Ascending aorta (tissue), 2 donors: ENCODE data around the gene KANK4. TPM values are rescaled to one million over a fixed set of nuclear protein-coding genes. Genes with fewer than 3 reads are reported as not detected.
"Not testable (repeated sequence)": the region's sequence is repeated elsewhere in the genome, so short reads cannot be mapped to it uniquely, and the experiment has no call there.

Experiments used
- DNase-seq, 2 donors: peaks; one replicate each; pipeline ENCODE4 v3.0.0-alpha.2; 2019; ENCODE audit warnings: low spot score in 2 of 2
- H3K27ac ChIP-seq, 2 donors: fragments of 200-600 bp; sonication (generic); one replicate each; pipeline ENCODE4 v1.5.1; 2016 to 2017; ENCODE audit warnings: mild to moderate bottlenecking in 1 of 2
- H3K27me3 ChIP-seq: fragments of 200-600 bp; sonication (generic); one replicate; pipeline ENCODE4 v1.5.1; 2017
- H3K36me3 ChIP-seq, 2 donors: fragments of 200-600 bp; sonication (generic); one replicate each; pipeline ENCODE4 v1.5.1; 2016
- H3K4me1 ChIP-seq, 2 donors: fragments of 200-600 bp; sonication (generic); one replicate each; pipeline ENCODE4 v1.5.1; 2016 to 2017; ENCODE audit warnings: mild to moderate bottlenecking in 1 of 2
- H3K4me3 ChIP-seq, 2 donors: fragments of 200-600 bp; sonication (generic); one replicate each; pipeline ENCODE4 v1.5.1; 2016 to 2017; ENCODE audit warnings: mild to moderate bottlenecking in 1 of 2
- H3K9me3 ChIP-seq, 2 donors: fragments of 200-600 bp; sonication (generic); one replicate each; pipeline ENCODE4 v1.5.1; 2016
- CTCF ChIP-seq, 3 experiments: fragments of 200-600 bp in 2 of 3; fragments of 450-650 bp in 1 of 3; sonication (generic) in 2 of 3; IDR thresholded peaks; one replicate each; pipeline ENCODE4 v1.5.1; 2016 to 2019; ENCODE audit warnings: antibody characterized with exemption in 3 of 3, mild to moderate bottlenecking in 1 of 3, moderate library complexity in 1 of 3
- intact Hi-C: fragments of 100-400 bp; cut with DNase I; formaldehyde crosslinking; loops from one replicate; pipeline ENCODE4 v1.15.1; 2023
- total RNA-seq: library from RNA; depleted of rRNA; stranded (reverse); fragments of >200 nt; gene quantifications from one replicate; pipeline ENCODE4 v1.1.0, GENCODE V29; 2016

The KANK4 gene
- total RNA-seq, 1 donor from 2014 or later = not detected

- Histone ChIP-seq H3K27me3 (no peaks in the 10 kb centered on the region), H3K4me1 (no peaks in the 10 kb centered on the region), H3K27ac (no peak overlapping the region), H3K4me3 (no peak overlapping the region), H3K36me3 (no peaks in the 10 kb centered on the region), H3K9me3 (no peaks in the 10 kb centered on the region)
- intact Hi-C loops = no loop called here
- no peak for TF ChIP-seq CTCF (IDR thresholded peaks at IDR 0.05)
- DNase-seq = no peak
These were observed 71.7 kb downstream of the KANK4 start for GRCh38 chr1:62247391-62248168.

GRCh38 chr1:62245201-62245600, 74.0 kb downstream of the KANK4 start:
- intact Hi-C loops = no loop called here
- Histone ChIP-seq H3K4me1 (no peaks in the 10 kb centered on the region), H3K36me3 (no peaks in the 10 kb centered on the region), H3K4me3 (no peak overlapping the region), H3K27me3 (no peaks in the 10 kb centered on the region), H3K9me3 (no peaks in the 10 kb centered on the region), H3K27ac (no peak overlapping the region)
- DNase-seq = no peak
- no peak for TF ChIP-seq CTCF (IDR thresholded peaks at IDR 0.05)

- H3K36me3 ChIP-seq, H3K9me3 ChIP-seq, H3K27me3 ChIP-seq, intact Hi-C loops, DNase-seq, H3K27ac ChIP-seq, H3K4me3 ChIP-seq, H3K4me1 ChIP-seq: not testable (repeated sequence)
These were observed 74.9 kb downstream of the KANK4 start for GRCh38 chr1:62244380-62244779.

GRCh38 chr1:62241371-62242131, 77.7 kb downstream of the KANK4 start:
- no peak overlapping the region for H3K4me3 ChIP-seq
- H3K36me3 ChIP-seq = no peaks in the 10 kb centered on the region
- no peak for DNase-seq
- no peaks in the 10 kb centered on the region for H3K27me3 ChIP-seq
- TF ChIP-seq CTCF (IDR thresholded peaks at IDR 0.05) = no peak
- H3K27ac ChIP-seq = no peak overlapping the region
- no peaks in the 10 kb centered on the region for H3K4me1 ChIP-seq
- intact Hi-C loops = no loop called here
- H3K9me3 ChIP-seq = no peaks in the 10 kb centered on the region

GRCh38 chr1:62240651-62241370, 78.4 kb downstream of the KANK4 start:
- DNase-seq = no peak
- TF ChIP-seq CTCF (IDR thresholded peaks at IDR 0.05) = no peak
- H3K4me3 ChIP-seq = no peak overlapping the region
- H3K27ac ChIP-seq = no peak overlapping the region
- H3K27me3 ChIP-seq = no peaks in the 10 kb centered on the region
- no peaks in the 10 kb centered on the region for H3K4me1 ChIP-seq
- no peaks in the 10 kb centered on the region for H3K36me3 ChIP-seq
- no peaks in the 10 kb centered on the region for H3K9me3 ChIP-seq
- intact Hi-C loops = no loop called here

- H3K36me3 ChIP-seq, H3K9me3 ChIP-seq, H3K27me3 ChIP-seq, DNase-seq, intact Hi-C loops, H3K4me3 ChIP-seq, H3K4me1 ChIP-seq, H3K27ac ChIP-seq: not testable (repeated sequence)
These were observed 79.4 kb downstream of the KANK4 start for GRCh38 chr1:62239652-62240403.
